CD4-positive, alpha-beta T cell treated with Interleukin-4 for 1 hour (primary cell): ENCODE data around the gene CELSR3.
A peak's percentile ranks its signal among the peaks of the same experiment; 100 is the strongest.

Experiments used
- DNase-seq, 2 donors: peaks; one replicate each; pipeline ENCODE4 v3.0.0-alpha.2; 2020 to 2022

The CELSR3 gene

GRCh38 chr3:48598323-48599076 is 64.2 kb downstream of the CELSR3 start:
- no peak for DNase-seq

GRCh38 chr3:48597408-48597800 is 65.3 kb downstream of the CELSR3 start:
- DNase-seq = no peak

GRCh38 chr3:48596676-48597407 is 65.8 kb downstream of the CELSR3 start:
- no peak for DNase-seq

GRCh38 chr3:48596157-48596556 is 66.5 kb downstream of the CELSR3 start:
- no peak for DNase-seq

- peak in 1 of 2 donors; percentile 26 for DNase-seq
Measured at GRCh38 chr3:48595526-48596121, 67.1 kb downstream of the CELSR3 start.

- DNase-seq = no peak
Measured at GRCh38 chr3:48595075-48595525, 67.6 kb downstream of the CELSR3 start, which contains the start of gene COL7A1. COL7A1 (minus strand) TSS chr3:48595329; CDS start chr3:48595159, 170 bp downstream.

- no peak for DNase-seq
Measured at GRCh38 chr3:48594417-48595049, 68.2 kb downstream of the CELSR3 start.

GRCh38 chr3:48593337-48593736 is 69.3 kb downstream of the CELSR3 start:
- no peak for DNase-seq

- no peak for DNase-seq
Measured at GRCh38 chr3:48592519-48593087, 70.1 kb downstream of the CELSR3 start.

- DNase-seq = no peak
Measured at GRCh38 chr3:48591886-48592518, 70.7 kb downstream of the CELSR3 start.

GRCh38 chr3:48591436-48591835 is 71.2 kb downstream of the CELSR3 start:
- DNase-seq = no peak

- no peak for DNase-seq
Measured at GRCh38 chr3:48588230-48588629, 74.5 kb downstream of the CELSR3 start.

- DNase-seq = no peak
Measured at GRCh38 chr3:48587686-48588085, 75.0 kb downstream of the CELSR3 start.
